Panc1 (cell line): ENCODE measurements around the gene APCDD1L. TPM values are rescaled to one million over a fixed set of nuclear protein-coding genes. Genes with fewer than 3 reads are reported as not detected.

Source experiments
- ATAC-seq: fragments of 200-7000 bp; cut with Tn5 transposase; 2 replicates; pipeline ENCODE4 v1.9.1; 2020; ENCODE audit warnings: mild to moderate bottlenecking, moderate library complexity
- BruUV-seq: library from RNA; stranded (reverse); fragments of 400-500 nt; replicated peaks from 2 replicates; lab custom pipeline; 2021; lab: Mats Ljungman, UMichigan
- CTCF ChIA-PET: fragments of 300-600 bp; sonication (Branson Sonifier 250); formaldehyde crosslinking; loops from one replicate; lab custom pipeline; 2022; ENCODE audit warnings: antibody characterized with exemption; lab: Charles Lee
- POLR2A ChIA-PET: fragments of 300-600 bp; sonication (Branson Sonifier 250); formaldehyde crosslinking; loops from one replicate; lab custom pipeline; 2022; ENCODE audit warnings: antibody characterized with exemption; lab: Charles Lee
- DNase-seq: peaks from one replicate; pipeline ENCODE4 v3.0.0-alpha.2; 2010; ENCODE audit warnings: low read depth, low spot score
- H3K27ac ChIP-seq: 2 replicates; pipeline ENCODE4 v1.5.1; 2011; ENCODE audit warnings: mild to moderate bottlenecking, low read length, inconsistent platforms
- H3K27me3 ChIP-seq: fragments of 200-500 bp; sonication (Bioruptor generic); 2 replicates; pipeline ENCODE4 v1.6.0; 2014; ENCODE audit warnings: low read length, inconsistent platforms; ENCODE audit not compliant: control insufficient read depth, insufficient read depth
- H3K36me3 ChIP-seq: fragments of 200-500 bp; sonication (Bioruptor generic); 2 replicates; pipeline ENCODE4 v1.5.1; 2014; ENCODE audit warnings: inconsistent platforms, mild to moderate bottlenecking, low read length, moderate library complexity; ENCODE audit not compliant: control insufficient read depth, insufficient read depth
- H3K4me1 ChIP-seq: 2 replicates; pipeline ENCODE4 v1.5.1; 2011; ENCODE audit warnings: inconsistent platforms, mild to moderate bottlenecking, low read length, moderate library complexity; ENCODE audit not compliant: control insufficient read depth, insufficient read depth
- H3K4me3 ChIP-seq, 2 experiments: 2 replicates each; pipeline ENCODE4 v1.5.1; 2011 to 2012; ENCODE audit warnings: low read depth in 2 of 2, low read length in 2 of 2, mild to moderate bottlenecking in 2 of 2, inconsistent platforms in 1 of 2, moderate library complexity in 1 of 2
- H3K9me3 ChIP-seq: fragments of 200-500 bp; sonication (Bioruptor generic); 2 replicates; pipeline ENCODE4 v1.5.1; 2014; ENCODE audit warnings: low read depth, mild to moderate bottlenecking, inconsistent platforms, low read length, moderate library complexity; ENCODE audit not compliant: control insufficient read depth, insufficient read depth
- POLR2AphosphoS5 ChIP-seq: IDR thresholded peaks from 2 replicates; pipeline ENCODE4 v1.6.1; 2012; ENCODE audit warnings: mild to moderate bottlenecking, low read depth, low read length, moderate library complexity
- SIN3A ChIP-seq: IDR thresholded peaks from 2 replicates; pipeline ENCODE4 v1.6.1; 2012; ENCODE audit warnings: low read depth, mild to moderate bottlenecking, low read length, moderate library complexity, borderline replicate concordance; ENCODE audit not compliant: insufficient read depth
- TCF7L2 ChIP-seq: IDR thresholded peaks from 2 replicates; pipeline ENCODE4 v1.6.1; 2011; ENCODE audit warnings: mild to moderate bottlenecking, low read depth, low read length, inconsistent platforms
- in situ Hi-C: cut with HindIII; loops from 2 replicates; pipeline ENCODE4 v1.10.0; 2016; ENCODE audit warnings: low sequenced_read_pairs, low pct_unique_long_range_greater_than_20kb
- intact Hi-C: fragments of 100-400 bp; cut with micrococcal nuclease; formaldehyde crosslinking; loops from one replicate; pipeline ENCODE4 v1.10.0; 2022; ENCODE audit not compliant: unreplicated experiment
- total RNA-seq: library from RNA; stranded (reverse); gene quantifications from one replicate; pipeline ENCODE4 v1.2.1, GENCODE V29; 2021; ENCODE audit not compliant: unreplicated experiment
- TF ChIP-seq, protein P1 (sequence below), 2 experiments: IDR thresholded peaks; 2 replicates each; pipeline ENCODE4 v1.6.1; 2011 to 2012; ENCODE audit warnings: low read depth in 2 of 2, control low read depth in 1 of 2, low read length in 1 of 2, mild to moderate bottlenecking in 1 of 2, moderate library complexity in 1 of 2; ENCODE audit not compliant: insufficient read depth in 1 of 2
- TF ChIP-seq, protein P2 (sequence below): fragments of 450-650 bp; IDR thresholded peaks from 2 replicates; pipeline ENCODE4 v1.5.1; 2017; ENCODE audit warnings: mild to moderate bottlenecking

The APCDD1L gene
- total RNA-seq, 1 experiment from 2014 or later = 0.62 TPM

DNA sequence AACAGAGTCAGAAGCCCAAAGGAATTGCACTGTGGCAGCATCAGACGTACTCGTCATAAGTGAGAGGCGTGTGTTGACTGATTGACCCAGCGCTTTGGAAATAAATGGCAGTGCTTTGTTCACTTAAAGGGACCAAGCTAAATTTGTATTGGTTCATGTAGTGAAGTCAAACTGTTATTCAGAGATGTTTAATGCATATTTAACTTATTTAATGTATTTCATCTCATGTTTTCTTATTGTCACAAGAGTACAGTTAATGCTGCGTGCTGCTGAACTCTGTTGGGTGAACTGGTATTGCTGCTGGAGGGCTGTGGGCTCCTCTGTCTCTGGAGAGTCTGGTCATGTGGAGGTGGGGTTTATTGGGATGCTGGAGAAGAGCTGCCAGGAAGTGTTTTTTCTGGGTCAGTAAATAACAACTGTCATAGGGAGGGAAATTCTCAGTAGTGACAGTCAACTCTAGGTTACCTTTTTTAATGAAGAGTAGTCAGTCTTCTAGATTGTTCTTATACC, 70.4 kb downstream of the APCDD1L start:
- H3K4me3 ChIP-seq = no peak overlapping the region
- ChIA-PET CTCF (no interaction called here), POLR2A (no interaction called here)
- no peak for DNase-seq
- no peak overlapping the region for H3K27ac ChIP-seq
- no peaks in the 10 kb centered on the region for H3K27me3 ChIP-seq
- no TSS peak for BruUV-seq
- 0 out of 2 replicates have a peak, but pooled peaks cover 4% of the 10 kb centered on the region for H3K36me3 ChIP-seq
- no peaks in the 10 kb centered on the region for H3K4me1 ChIP-seq
- intact Hi-C loops (loop anchor here (10.0 kb wide), 1 partner anchor 210 kb away; no protein-coding TSS in a partner anchor), in situ Hi-C loops (no loop called here)
- H3K9me3 ChIP-seq = no peaks in the 10 kb centered on the region
- no peak for ATAC-seq
- no peak for TF ChIP-seq SIN3A
- no peak for TF ChIP-seq TCF7L2
- no peak for TF ChIP-seq POLR2AphosphoS5
- TF ChIP-seq, protein P1, sequence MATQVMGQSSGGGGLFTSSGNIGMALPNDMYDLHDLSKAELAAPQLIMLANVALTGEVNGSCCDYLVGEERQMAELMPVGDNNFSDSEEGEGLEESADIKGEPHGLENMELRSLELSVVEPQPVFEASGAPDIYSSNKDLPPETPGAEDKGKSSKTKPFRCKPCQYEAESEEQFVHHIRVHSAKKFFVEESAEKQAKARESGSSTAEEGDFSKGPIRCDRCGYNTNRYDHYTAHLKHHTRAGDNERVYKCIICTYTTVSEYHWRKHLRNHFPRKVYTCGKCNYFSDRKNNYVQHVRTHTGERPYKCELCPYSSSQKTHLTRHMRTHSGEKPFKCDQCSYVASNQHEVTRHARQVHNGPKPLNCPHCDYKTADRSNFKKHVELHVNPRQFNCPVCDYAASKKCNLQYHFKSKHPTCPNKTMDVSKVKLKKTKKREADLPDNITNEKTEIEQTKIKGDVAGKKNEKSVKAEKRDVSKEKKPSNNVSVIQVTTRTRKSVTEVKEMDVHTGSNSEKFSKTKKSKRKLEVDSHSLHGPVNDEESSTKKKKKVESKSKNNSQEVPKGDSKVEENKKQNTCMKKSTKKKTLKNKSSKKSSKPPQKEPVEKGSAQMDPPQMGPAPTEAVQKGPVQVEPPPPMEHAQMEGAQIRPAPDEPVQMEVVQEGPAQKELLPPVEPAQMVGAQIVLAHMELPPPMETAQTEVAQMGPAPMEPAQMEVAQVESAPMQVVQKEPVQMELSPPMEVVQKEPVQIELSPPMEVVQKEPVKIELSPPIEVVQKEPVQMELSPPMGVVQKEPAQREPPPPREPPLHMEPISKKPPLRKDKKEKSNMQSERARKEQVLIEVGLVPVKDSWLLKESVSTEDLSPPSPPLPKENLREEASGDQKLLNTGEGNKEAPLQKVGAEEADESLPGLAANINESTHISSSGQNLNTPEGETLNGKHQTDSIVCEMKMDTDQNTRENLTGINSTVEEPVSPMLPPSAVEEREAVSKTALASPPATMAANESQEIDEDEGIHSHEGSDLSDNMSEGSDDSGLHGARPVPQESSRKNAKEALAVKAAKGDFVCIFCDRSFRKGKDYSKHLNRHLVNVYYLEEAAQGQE (IDR thresholded peaks at IDR 0.05; ENCODE audit: insufficient read depth in 1 of 2, low read depth in 2 of 2, low read length in 1 of 2) = no peak
- TF ChIP-seq, protein P2, sequence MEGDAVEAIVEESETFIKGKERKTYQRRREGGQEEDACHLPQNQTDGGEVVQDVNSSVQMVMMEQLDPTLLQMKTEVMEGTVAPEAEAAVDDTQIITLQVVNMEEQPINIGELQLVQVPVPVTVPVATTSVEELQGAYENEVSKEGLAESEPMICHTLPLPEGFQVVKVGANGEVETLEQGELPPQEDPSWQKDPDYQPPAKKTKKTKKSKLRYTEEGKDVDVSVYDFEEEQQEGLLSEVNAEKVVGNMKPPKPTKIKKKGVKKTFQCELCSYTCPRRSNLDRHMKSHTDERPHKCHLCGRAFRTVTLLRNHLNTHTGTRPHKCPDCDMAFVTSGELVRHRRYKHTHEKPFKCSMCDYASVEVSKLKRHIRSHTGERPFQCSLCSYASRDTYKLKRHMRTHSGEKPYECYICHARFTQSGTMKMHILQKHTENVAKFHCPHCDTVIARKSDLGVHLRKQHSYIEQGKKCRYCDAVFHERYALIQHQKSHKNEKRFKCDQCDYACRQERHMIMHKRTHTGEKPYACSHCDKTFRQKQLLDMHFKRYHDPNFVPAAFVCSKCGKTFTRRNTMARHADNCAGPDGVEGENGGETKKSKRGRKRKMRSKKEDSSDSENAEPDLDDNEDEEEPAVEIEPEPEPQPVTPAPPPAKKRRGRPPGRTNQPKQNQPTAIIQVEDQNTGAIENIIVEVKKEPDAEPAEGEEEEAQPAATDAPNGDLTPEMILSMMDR = no peak

DNA sequence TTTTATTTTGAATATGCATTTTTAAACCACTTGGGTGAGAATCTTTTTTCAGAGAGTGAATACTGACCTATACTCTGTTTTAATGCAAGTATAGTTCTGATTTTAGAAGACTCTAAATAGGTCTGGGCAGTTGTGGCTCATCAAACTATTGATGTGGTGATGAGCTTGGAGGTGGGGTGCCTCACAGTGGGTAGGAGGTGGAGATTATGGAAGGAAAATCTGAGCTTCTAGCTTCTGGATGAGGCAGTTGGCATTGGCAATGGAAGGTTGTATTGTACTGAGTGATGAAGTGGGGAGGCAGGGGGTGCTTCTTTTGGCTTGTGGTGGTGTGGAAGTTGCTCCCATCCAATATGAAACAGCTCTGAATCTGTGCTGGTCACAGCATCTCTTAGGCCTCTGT, 73.5 kb downstream of the APCDD1L start:
- Histone ChIP-seq H3K36me3 (peaks cover 4% of the 10 kb centered on the region; the same call in 1 of the 2 replicates), H3K27me3 (no peaks in the 10 kb centered on the region), H3K4me1 (no peaks in the 10 kb centered on the region), H3K4me3 (no peak overlapping the region), H3K9me3 (no peaks in the 10 kb centered on the region), H3K27ac (no peak overlapping the region)
- ATAC-seq (no peak), DNase-seq (no peak)
- no TSS peak for BruUV-seq
- in situ Hi-C loops = no loop called here
- intact Hi-C loops = loop anchor here (10.0 kb wide), 1 partner anchor 207 kb away; no protein-coding TSS in a partner anchor
- CTCF ChIA-PET = no interaction called here
- TF ChIP-seq, protein P2 = no peak
- no peak for TF ChIP-seq SIN3A
- POLR2A ChIA-PET = no interaction called here
